ENCODE results near the gene BBC3.

The BBC3 gene

GRCh38 chr19:47230054-47230920 lies 712 bp downstream of the BBC3 start:
- DNase-seq: peak; percentile 78

GRCh38 chr19:47229676-47230053 lies 1.3 kb downstream of the BBC3 start:
- peak; percentile 34 for DNase-seq

- peak; percentile 24 for DNase-seq
These were observed 1.9 kb downstream of the BBC3 start for GRCh38 chr19:47228937-47229675.

- peak; percentile 54 for DNase-seq
These were observed 2.6 kb downstream of the BBC3 start for GRCh38 chr19:47228168-47228936.

- peak; percentile 59 for DNase-seq
These were observed 3.4 kb downstream of the BBC3 start for GRCh38 chr19:47227352-47228167.

- peak; percentile 64 for DNase-seq
These were observed 4.3 kb downstream of the BBC3 start for GRCh38 chr19:47226426-47227351.

GRCh38 chr19:47225746-47226425 lies 5.1 kb downstream of the BBC3 start:
- peak; percentile 84 for DNase-seq

- no peak for DNase-seq
These were observed 9.1 kb downstream of the BBC3 start for GRCh38 chr19:47221890-47222289.

- no peak for DNase-seq
These were observed 9.7 kb downstream of the BBC3 start for GRCh38 chr19:47221080-47221841.

GRCh38 chr19:47215581-47215980 lies 15.4 kb downstream of the BBC3 start:
- DNase-seq: no peak

GRCh38 chr19:47210689-47211316 lies 20.2 kb downstream of the BBC3 start:
- DNase-seq: peak; percentile 86

GRCh38 chr19:47210180-47210490 lies 20.9 kb downstream of the BBC3 start:
- DNase-seq: no peak

- no peak for DNase-seq
These were observed 21.4 kb downstream of the BBC3 start for GRCh38 chr19:47209319-47210179.

- DNase-seq: no peak
These were observed 27.7 kb downstream of the BBC3 start for GRCh38 chr19:47203254-47203653.

- no peak for DNase-seq
These were observed 30.5 kb downstream of the BBC3 start for GRCh38 chr19:47200530-47200929.

GRCh38 chr19:47197141-47197540 lies 33.9 kb downstream of the BBC3 start:
- no peak for DNase-seq

- DNase-seq: no peak
These were observed 35.6 kb downstream of the BBC3 start for GRCh38 chr19:47195434-47195833.

GRCh38 chr19:47190167-47190727 lies 40.8 kb downstream of the BBC3 start:
- DNase-seq: peak; percentile 76
